ENCODE results near the gene RNU1-3. TPM values are rescaled to one million over a fixed set of nuclear protein-coding genes. Genes with fewer than 3 reads are reported as not detected.

The RNU1-3 gene
- total and polyA plus RNA-seq, 2 experiments from 2014 or later, result under 0.01 TPM; not detected in 1

GRCh38 chr1:16617778-16618580 lies 48.8 kb downstream of the RNU1-3 start:
- H3K4me1 ChIP-seq (ENCODE audit: low read depth), result peaks cover 6% of the 10 kb centered on the region
- peaks cover 5% of the 10 kb centered on the region for H3K27me3 ChIP-seq
- no peaks in the 10 kb centered on the region for H3K9me3 ChIP-seq (ENCODE audit: low read depth)
- TF ChIP-seq CTCF (IDR thresholded peaks at IDR 0.05; ENCODE audit: low read depth, low read length), result no peak
- H3K4me3 ChIP-seq, result no peak overlapping the region
- no peak overlapping the region for H3K27ac ChIP-seq
- peaks cover 15% of the 10 kb centered on the region for H3K36me3 ChIP-seq
- no peak for DNase-seq (ENCODE audit: low read depth in 1 of 2, low spot score in 1 of 2)

- H3K27ac ChIP-seq, result peak overlapping the region; percentile 5
- H3K36me3 ChIP-seq, result peaks cover 9% of the 10 kb centered on the region
- peaks cover 9% of the 10 kb centered on the region for H3K4me1 ChIP-seq (ENCODE audit: low read depth)
- H3K4me3 ChIP-seq, result no peak overlapping the region
- no peak for DNase-seq (ENCODE audit: low read depth in 1 of 2, low spot score in 1 of 2)
- no peaks in the 10 kb centered on the region for H3K9me3 ChIP-seq (ENCODE audit: low read depth)
- H3K27me3 ChIP-seq, result peaks cover 5% of the 10 kb centered on the region
- TF ChIP-seq CTCF (IDR thresholded peaks at IDR 0.05; ENCODE audit: low read depth, low read length), result no peak
These were observed 49.6 kb downstream of the RNU1-3 start for GRCh38 chr1:16617114-16617631.

Other genes with a start within 250 kb of the RNU1-3 start
- gene SPATA21, start 229.5 kb downstream of the RNU1-3 start, total RNA-seq, result 0.18 TPM in 1 of 2 replicates, not detected in the other
- not detected in 2 replicates for gene SPATA21, start 229.5 kb downstream of the RNU1-3 start, polyA plus RNA-seq
- gene NECAP2, start 226.2 kb downstream of the RNU1-3 start, total RNA-seq, result 34.4 and 41.0 TPM in 2 replicates
- gene NECAP2, start 226.2 kb downstream of the RNU1-3 start, polyA plus RNA-seq, result 38.4 and 42.6 TPM in 2 replicates
- under 0.01 TPM in 2 replicates for gene RNU1-1, start 152.7 kb downstream of the RNU1-3 start, total RNA-seq
- gene RNU1-1, start 152.7 kb downstream of the RNU1-3 start, polyA plus RNA-seq, result 3.8 TPM in 1 of 2 replicates, not detected in the other
- gene NBPF1, start 53.4 kb downstream of the RNU1-3 start, total RNA-seq, result 32.7 and 42.8 TPM in 2 replicates
- gene NBPF1, start 53.4 kb downstream of the RNU1-3 start, polyA plus RNA-seq, result 52.1 and 57.6 TPM in 2 replicates
- gene RNU1-4, start 73.6 kb upstream of the RNU1-3 start, total RNA-seq, result under 0.01 TPM in 2 replicates
- 3.8 TPM in 1 of 2 replicates, not detected in the other for gene RNU1-4, start 73.6 kb upstream of the RNU1-3 start, polyA plus RNA-seq
- gene RNU1-2, start 229.0 kb upstream of the RNU1-3 start, total RNA-seq, result under 0.01 TPM in 2 replicates
- 3.8 TPM in 1 of 2 replicates, not detected in the other for gene RNU1-2, start 229.0 kb upstream of the RNU1-3 start, polyA plus RNA-seq

Data from cardiac muscle cell (in vitro differentiated cells and primary cell).